Neural cell (in vitro differentiated cells): ENCODE data around the gene CRIP1.

Source experiments
- EZH2 ChIP-seq: fragments of 200-600, 300-800 bp; shearing (Covaris generic), sonication (generic); IDR thresholded peaks from 2 replicates; pipeline ENCODE4 v1.6.1; 2014; ENCODE audit warnings: antibody characterized with exemption, low read length, borderline replicate concordance, mild to moderate bottlenecking; ENCODE audit not compliant: insufficient read depth, poor library complexity, severe bottlenecking
- POLR2AphosphoS5 ChIP-seq: IDR thresholded peaks from 2 replicates; pipeline ENCODE4 v1.6.1; 2012
- RAD21 ChIP-seq: fragments of 450-650 bp; conservative IDR thresholded peaks from 2 replicates; pipeline ENCODE4 v1.6.1; 2014; ENCODE audit warnings: antibody characterized with exemption, mild to moderate bottlenecking, moderate library complexity
- TF ChIP-seq, protein P1 (sequence below): fragments of 450-650 bp; IDR thresholded peaks from 2 replicates; pipeline ENCODE4 v1.5.1; 2014; ENCODE audit warnings: antibody characterized with exemption, mild to moderate bottlenecking, moderate library complexity; ENCODE audit not compliant: poor library complexity, severe bottlenecking
- TF ChIP-seq, protein P2 (sequence below): IDR thresholded peaks from 2 replicates; pipeline ENCODE4 v1.6.1; 2012; ENCODE audit warnings: borderline replicate concordance

DNA sequence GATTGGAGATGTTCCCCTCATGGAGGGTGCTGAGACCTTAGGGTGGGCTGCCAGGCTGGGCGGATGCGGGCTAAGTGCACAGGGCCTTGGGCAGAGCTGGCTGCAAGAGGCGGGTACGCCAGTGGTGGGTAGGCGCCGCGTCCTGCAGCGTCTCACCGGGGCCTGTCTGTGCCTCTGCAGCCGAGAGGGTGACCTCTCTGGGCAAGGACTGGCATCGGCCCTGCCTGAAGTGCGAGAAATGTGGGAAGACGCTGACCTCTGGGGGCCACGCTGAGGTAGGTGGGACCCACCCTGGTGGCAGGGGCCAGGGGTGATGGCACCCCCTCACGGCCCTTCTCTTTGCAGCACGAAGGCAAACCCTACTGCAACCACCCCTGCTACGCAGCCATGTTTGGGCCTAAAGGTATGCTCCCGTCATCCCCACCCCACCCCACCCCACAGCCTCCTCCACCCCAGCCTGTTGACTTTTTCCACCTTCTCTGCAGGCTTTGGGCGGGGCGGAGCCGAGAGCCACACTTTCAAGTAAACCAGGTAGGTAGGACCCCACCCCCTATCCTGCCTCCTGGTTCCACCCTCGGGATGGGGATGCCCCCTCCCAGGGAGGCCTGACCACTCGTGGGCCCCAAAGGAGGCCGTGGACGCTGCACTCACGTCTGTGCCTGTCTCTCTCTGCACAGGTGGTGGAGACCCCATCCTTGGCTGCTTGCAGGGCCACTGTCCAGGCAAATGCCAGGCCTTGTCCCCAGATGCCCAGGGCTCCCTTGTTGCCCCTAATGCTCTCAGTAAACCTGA is 1.5 kb downstream of the CRIP1 start:
- TF ChIP-seq, protein P1, sequence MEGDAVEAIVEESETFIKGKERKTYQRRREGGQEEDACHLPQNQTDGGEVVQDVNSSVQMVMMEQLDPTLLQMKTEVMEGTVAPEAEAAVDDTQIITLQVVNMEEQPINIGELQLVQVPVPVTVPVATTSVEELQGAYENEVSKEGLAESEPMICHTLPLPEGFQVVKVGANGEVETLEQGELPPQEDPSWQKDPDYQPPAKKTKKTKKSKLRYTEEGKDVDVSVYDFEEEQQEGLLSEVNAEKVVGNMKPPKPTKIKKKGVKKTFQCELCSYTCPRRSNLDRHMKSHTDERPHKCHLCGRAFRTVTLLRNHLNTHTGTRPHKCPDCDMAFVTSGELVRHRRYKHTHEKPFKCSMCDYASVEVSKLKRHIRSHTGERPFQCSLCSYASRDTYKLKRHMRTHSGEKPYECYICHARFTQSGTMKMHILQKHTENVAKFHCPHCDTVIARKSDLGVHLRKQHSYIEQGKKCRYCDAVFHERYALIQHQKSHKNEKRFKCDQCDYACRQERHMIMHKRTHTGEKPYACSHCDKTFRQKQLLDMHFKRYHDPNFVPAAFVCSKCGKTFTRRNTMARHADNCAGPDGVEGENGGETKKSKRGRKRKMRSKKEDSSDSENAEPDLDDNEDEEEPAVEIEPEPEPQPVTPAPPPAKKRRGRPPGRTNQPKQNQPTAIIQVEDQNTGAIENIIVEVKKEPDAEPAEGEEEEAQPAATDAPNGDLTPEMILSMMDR: no peak
- TF ChIP-seq, protein P2, sequence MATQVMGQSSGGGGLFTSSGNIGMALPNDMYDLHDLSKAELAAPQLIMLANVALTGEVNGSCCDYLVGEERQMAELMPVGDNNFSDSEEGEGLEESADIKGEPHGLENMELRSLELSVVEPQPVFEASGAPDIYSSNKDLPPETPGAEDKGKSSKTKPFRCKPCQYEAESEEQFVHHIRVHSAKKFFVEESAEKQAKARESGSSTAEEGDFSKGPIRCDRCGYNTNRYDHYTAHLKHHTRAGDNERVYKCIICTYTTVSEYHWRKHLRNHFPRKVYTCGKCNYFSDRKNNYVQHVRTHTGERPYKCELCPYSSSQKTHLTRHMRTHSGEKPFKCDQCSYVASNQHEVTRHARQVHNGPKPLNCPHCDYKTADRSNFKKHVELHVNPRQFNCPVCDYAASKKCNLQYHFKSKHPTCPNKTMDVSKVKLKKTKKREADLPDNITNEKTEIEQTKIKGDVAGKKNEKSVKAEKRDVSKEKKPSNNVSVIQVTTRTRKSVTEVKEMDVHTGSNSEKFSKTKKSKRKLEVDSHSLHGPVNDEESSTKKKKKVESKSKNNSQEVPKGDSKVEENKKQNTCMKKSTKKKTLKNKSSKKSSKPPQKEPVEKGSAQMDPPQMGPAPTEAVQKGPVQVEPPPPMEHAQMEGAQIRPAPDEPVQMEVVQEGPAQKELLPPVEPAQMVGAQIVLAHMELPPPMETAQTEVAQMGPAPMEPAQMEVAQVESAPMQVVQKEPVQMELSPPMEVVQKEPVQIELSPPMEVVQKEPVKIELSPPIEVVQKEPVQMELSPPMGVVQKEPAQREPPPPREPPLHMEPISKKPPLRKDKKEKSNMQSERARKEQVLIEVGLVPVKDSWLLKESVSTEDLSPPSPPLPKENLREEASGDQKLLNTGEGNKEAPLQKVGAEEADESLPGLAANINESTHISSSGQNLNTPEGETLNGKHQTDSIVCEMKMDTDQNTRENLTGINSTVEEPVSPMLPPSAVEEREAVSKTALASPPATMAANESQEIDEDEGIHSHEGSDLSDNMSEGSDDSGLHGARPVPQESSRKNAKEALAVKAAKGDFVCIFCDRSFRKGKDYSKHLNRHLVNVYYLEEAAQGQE: no peak
- TF ChIP-seq POLR2AphosphoS5 (no peak), RAD21 (no peak), EZH2 (no peak)
